ENCODE results near the gene PRAMEF4. TPM values are rescaled to one million over a fixed set of nuclear protein-coding genes. Genes with fewer than 3 reads are reported as not detected.

PRAMEF4 gene
- total RNA-seq, 1 experiment from 2014 or later, result not detected

Small RNA genes lying within 50 kb of the gene (small RNA-seq; reads per million reads assigned to genes)
- 0 reads per million in 2 experiments for gene RNU6-1072P

Other genes with a start within 250 kb of the PRAMEF4 start
- gene AADACL4, start 242.1 kb downstream of the PRAMEF4 start, total RNA-seq (2014; rRNA removed; shearing (Covaris generic)), result not detected in 2 replicates
- not detected in 2 replicates for gene AADACL3, start 170.1 kb downstream of the PRAMEF4 start, total RNA-seq (2014; rRNA removed; shearing (Covaris generic))
- gene CFAP107, start 140.0 kb downstream of the PRAMEF4 start, total RNA-seq (2014; rRNA removed; shearing (Covaris generic)), result not detected in 2 replicates
- gene PRAMEF12, start 112.5 kb downstream of the PRAMEF4 start, total RNA-seq (2014; rRNA removed; shearing (Covaris generic)), result not detected in 2 replicates
- gene PRAMEF1, start 94.8 kb downstream of the PRAMEF4 start, total RNA-seq (2014; rRNA removed; shearing (Covaris generic)), result not detected in 2 replicates
- not detected in 2 replicates for gene PRAMEF11, start 54.8 kb downstream of the PRAMEF4 start, total RNA-seq (2014; rRNA removed; shearing (Covaris generic))
- gene HNRNPCL1, start 37.5 kb downstream of the PRAMEF4 start, total RNA-seq (2014; rRNA removed; shearing (Covaris generic)), result not detected in 2 replicates
- gene PRAMEF2, start 29.1 kb downstream of the PRAMEF4 start, total RNA-seq (2014; rRNA removed; shearing (Covaris generic)), result not detected in 2 replicates
- not detected in 2 replicates for gene PRAMEF10, start 12.1 kb upstream of the PRAMEF4 start, total RNA-seq (2014; rRNA removed; shearing (Covaris generic))
- gene PRAMEF7, start 30.4 kb upstream of the PRAMEF4 start, total RNA-seq (2014; rRNA removed; shearing (Covaris generic)), result not detected in 2 replicates
- gene PRAMEF6, start 61.4 kb upstream of the PRAMEF4 start, total RNA-seq (2014; rRNA removed; shearing (Covaris generic)), result not detected in 2 replicates
- not detected in 2 replicates for gene PRAMEF27, start 170.4 kb upstream of the PRAMEF4 start, total RNA-seq (2014; rRNA removed; shearing (Covaris generic))
- gene HNRNPCL3, start 174.6 kb upstream of the PRAMEF4 start, total RNA-seq (2014; rRNA removed; shearing (Covaris generic)), result not detected in 2 replicates
- not detected in 2 replicates for gene PRAMEF25, start 184.6 kb upstream of the PRAMEF4 start, total RNA-seq (2014; rRNA removed; shearing (Covaris generic))
- not detected in 2 replicates for gene HNRNPCL2, start 230.7 kb upstream of the PRAMEF4 start, total RNA-seq (2014; rRNA removed; shearing (Covaris generic))